K562 (cell line): ENCODE measurements around the gene CCDC136. TPM values are rescaled to one million over a fixed set of nuclear protein-coding genes. Genes with fewer than 3 reads are reported as not detected.

ENCODE experiments used
- CHD1 ChIP-seq: fragments of 200-600 bp; sonication (generic); IDR thresholded peaks from one replicate; pipeline ENCODE4 v1.6.1; 2012; ENCODE audit warnings: mild to moderate bottlenecking, moderate library complexity, low read length, inconsistent platforms
- COPS2 ChIP-seq: fragments of 450-650 bp; conservative IDR thresholded peaks from 2 replicates; pipeline ENCODE4 v1.6.1; 2016; ENCODE audit warnings: mild to moderate bottlenecking, moderate library complexity
- ELF4 ChIP-seq: fragments of 450-650 bp; formaldehyde crosslinking; IDR thresholded peaks from 2 replicates; pipeline ENCODE4 v1.4.0; 2022; ENCODE audit warnings: missing genetic modification characterization
- ETV5 ChIP-seq: sonication (generic); formaldehyde crosslinking; IDR thresholded peaks from 2 replicates; pipeline ENCODE4 v1.4.0; 2020; ENCODE audit warnings: low read depth, mild to moderate bottlenecking, missing genetic modification reagents
- FOSL1 ChIP-seq: fragments of 200-800 bp; sonication (Bioruptor generic); conservative IDR thresholded peaks from 2 replicates; pipeline ENCODE4 v1.6.1; 2016; ENCODE audit warnings: missing genetic modification characterization, missing compliant biosample characterization
- HINFP ChIP-seq: fragments of 450-650 bp; conservative IDR thresholded peaks from 2 replicates; pipeline ENCODE4 v1.6.1; 2016; ENCODE audit warnings: missing genetic modification characterization, low read depth, mild to moderate bottlenecking, control low read depth, missing compliant biosample characterization
- KDM4B ChIP-seq, 2 experiments: fragments of 450-650 bp in 1 of 2; sonication (generic) in 1 of 2; IDR thresholded peaks; 2 replicates each; pipeline ENCODE4 v1.6.1; 2016 to 2017; ENCODE audit warnings: borderline replicate concordance in 2 of 2, antibody characterized with exemption in 1 of 2, low read depth in 1 of 2, mild to moderate bottlenecking in 1 of 2
- KHSRP ChIP-seq: fragments of 450-650 bp; IDR thresholded peaks from 2 replicates; pipeline ENCODE4 v1.6.1; 2017
- KLF16 ChIP-seq: IDR thresholded peaks from 2 replicates; pipeline ENCODE4 v1.6.1; 2016; ENCODE audit warnings: antibody characterized with exemption
- MEF2A ChIP-seq: IDR thresholded peaks from 2 replicates; pipeline ENCODE4 v1.6.1; 2011; ENCODE audit warnings: low read depth, mild to moderate bottlenecking, low read length, moderate library complexity; ENCODE audit not compliant: control insufficient read depth
- MTA1 ChIP-seq: fragments of 450-650 bp; IDR thresholded peaks from 2 replicates; pipeline ENCODE4 v1.6.1; 2017; ENCODE audit warnings: borderline replicate concordance
- PCBP2 ChIP-seq: fragments of 200-400 bp; formaldehyde crosslinking; IDR thresholded peaks from 2 replicates; pipeline ENCODE4 v1.6.1; 2018; ENCODE audit warnings: low read length, low read depth, mild to moderate bottlenecking, moderate library complexity; ENCODE audit not compliant: poor library complexity, severe bottlenecking
- PPARD ChIP-seq: fragments of 250-450 bp; sonication (Bioruptor Pico); IDR thresholded peaks from 2 replicates; pipeline ENCODE4 v1.8.0; 2022; ENCODE audit warnings: inconsistent platforms, mild to moderate bottlenecking, moderate library complexity
- PREB ChIP-seq: sonication (generic); formaldehyde crosslinking; IDR thresholded peaks from 2 replicates; pipeline ENCODE4 v1.8.1; 2023; ENCODE audit warnings: mild to moderate bottlenecking, missing genetic modification reagents
- SUPT5H ChIP-seq: fragments of 450-650 bp; IDR thresholded peaks from 2 replicates; pipeline ENCODE4 v1.6.1; 2016
- TOE1 ChIP-seq, 2 experiments: fragments of 450-650 bp in 1 of 2; sonication (generic) in 1 of 2; formaldehyde crosslinking in 1 of 2; IDR thresholded peaks; 2 replicates each; pipeline versions ENCODE4 v1.7.1 to v1.8.0; 2016 to 2022; ENCODE audit warnings: borderline replicate concordance in 2 of 2, mild to moderate bottlenecking in 2 of 2, antibody characterized with exemption in 1 of 2, inconsistent platforms in 1 of 2, low read depth in 1 of 2, missing genetic modification reagents in 1 of 2, moderate library complexity in 1 of 2
- XRCC3 ChIP-seq: fragments of 450-650 bp; IDR thresholded peaks from 2 replicates; pipeline ENCODE4 v1.6.1; 2017; ENCODE audit warnings: mild to moderate bottlenecking, moderate library complexity
- ZNF239 ChIP-seq: fragments of 250-450 bp; sonication (Bioruptor Pico); IDR thresholded peaks from 2 replicates; pipeline ENCODE4 v1.4.0; 2020; ENCODE audit warnings: mild to moderate bottlenecking
- ZNF395 ChIP-seq: fragments of 200-800 bp; sonication (Bioruptor generic); IDR thresholded peaks from 2 replicates; pipeline ENCODE4 v1.6.1; 2017; ENCODE audit warnings: missing genetic modification characterization, missing compliant biosample characterization
- ZNF551 ChIP-seq: fragments of 250-450 bp; sonication (Bioruptor Pico); IDR thresholded peaks from 2 replicates; pipeline ENCODE4 v1.5.0; 2021; ENCODE audit warnings: mild to moderate bottlenecking, moderate library complexity
- ZNF57 ChIP-seq: fragments of 450-650 bp; formaldehyde crosslinking; IDR thresholded peaks from 2 replicates; pipeline ENCODE4 v1.4.0; 2020; ENCODE audit warnings: mild to moderate bottlenecking, moderate library complexity
- ZNF699 ChIP-seq: fragments of 250-450 bp; sonication (Bioruptor Pico); IDR thresholded peaks from 2 replicates; pipeline ENCODE4 v1.8.0; 2021; ENCODE audit warnings: mild to moderate bottlenecking, moderate library complexity; ENCODE audit not compliant: insufficient replicate concordance
- polyA plus RNA-seq, 8 experiments: library from polyadenylated mRNA; depleted of rRNA in 4 of 8; stranded (reverse) in 5 of 8; unstranded in 3 of 8; fragments of >200 nt; fragmentation: Nextera tagmentation in 2 of 8; fragmentation: Illumina TruSeq in 1 of 8; extraction: Ambion mirVana in 2 of 8; extraction: Trizol in 1 of 8; gene quantifications; 2 replicates each; pipeline versions ENCODE4 v1.2.1 to v1.2.3, GENCODE V29; 2011 to 2014; ENCODE audit warnings: inconsistent platforms in 1 of 8, missing spikeins in 1 of 8
- total RNA-seq, 7 experiments: library from RNA; depleted of rRNA in 6 of 7; stranded (reverse); fragments of >200 nt in 6 of 7; fragmentation: Illumina TruSeq in 2 of 7; extraction: Trizol in 2 of 7; gene quantifications; 2 replicates each; pipeline versions ENCODE4 v1.2.1 to v1.2.3, GENCODE V29; 2011 to 2021; ENCODE audit warnings: low replicate concordance in 1 of 7

The CCDC136 gene
- total and polyA plus RNA-seq, 9 of the 15 experiments (the other 6 are each of a cell fraction or from before 2014, with no cell fraction given) = 2.4 to 40.8 (median 26.5) TPM

- TF ChIP-seq ZNF699 (CRISPR knock-in tag) = no peak
- TF ChIP-seq ZNF239 (CRISPR knock-in tag) = no peak
- no peak for TF ChIP-seq MTA1
- no peak; the same call in 1 of the 2 replicates for TF ChIP-seq ZNF395
- TF ChIP-seq PREB (CRISPR knock-in tag) = no peak
- no peak for TF ChIP-seq PCBP2
- TF ChIP-seq HINFP (tag) = no peak
- no peak for TF ChIP-seq MEF2A
- no peak for TF ChIP-seq XRCC3
- TF ChIP-seq ZNF551 (CRISPR knock-in tag) = no peak
- peak; percentile 90 for TF ChIP-seq CHD1
- TF ChIP-seq COPS2 = no peak
- TF ChIP-seq KDM4B (IDR thresholded peaks at IDR 0.05; ENCODE audit: borderline replicate concordance in 2 of 2, low read depth in 1 of 2) = no peak
- TF ChIP-seq FOSL1 (tag) = no peak
- no peak for TF ChIP-seq KLF16
- TF ChIP-seq ELF4 (CRISPR knock-in tag) = no peak
- TF ChIP-seq SUPT5H = peak; percentile 67; the same call in 1 of the 2 replicates
- TF ChIP-seq ETV5 = no peak; the same call in 1 of the 2 replicates
- 0 out of 2 replicates have a peak, but pooled peaks have one; percentile 30 for TF ChIP-seq ZNF57 (CRISPR knock-in tag)
- TF ChIP-seq KHSRP = no peak
- no peak for TF ChIP-seq PPARD (CRISPR knock-in tag)
- peak; percentile 18; the same call in 1 of the 2 replicates for TF ChIP-seq TOE1 (IDR thresholded peaks at IDR 0.05; ENCODE audit: borderline replicate concordance)
- TF ChIP-seq TOE1 (CRISPR knock-in tag; IDR thresholded peaks at IDR 0.05; ENCODE audit: borderline replicate concordance, low read depth) = no peak
These were observed at the start of gene CCDC136 (continued) for GRCh38 chr7:128791121-128791971.
